HepG2 (cell line): Measurements from ENCODE around the gene CDH8. TPM values are rescaled to one million over a fixed set of nuclear protein-coding genes. Genes with fewer than 3 reads are reported as not detected.
"Not testable (repeated sequence)": the region's sequence is repeated elsewhere in the genome, so short reads cannot be mapped to it uniquely, and the experiment has no call there.

Experiments
- ATAC-seq: fragments of 200-7000 bp; cut with Tn5 transposase; 3 replicates; pipeline ENCODE4 v1.9.1; 2020; ENCODE audit warnings: mild to moderate bottlenecking, moderate library complexity
- BruUV-seq: library from RNA; stranded (reverse); fragments of 400-500 nt; replicated peaks from 2 replicates; lab custom pipeline; 2021; lab: Mats Ljungman, UMichigan
- CTCF ChIA-PET: fragments of 300-600 bp; formaldehyde crosslinking; extraction: SDS; loops from one replicate; lab custom pipeline; 2021; ENCODE audit warnings: low total read pairs, inconsistent platforms, low intra/inter-chr PET ratio; lab: Yijun Ruan, JAX
- POLR2A ChIA-PET: fragments of 350-600 bp; sonication (Branson Sonifier 250); formaldehyde crosslinking; loops from one replicate; lab custom pipeline; 2020; ENCODE audit warnings: antibody characterized with exemption, inconsistent platforms; lab: Yijun Ruan, JAX
- DNase-seq: peaks from one replicate; pipeline ENCODE4 v3.0.0-alpha.2; 2015; ENCODE audit warnings: low spot score
- FAIRE-seq: peaks from 3 replicates; lab custom pipeline; 2011; peaks lifted over from hg19 to GRCh38; lab: Jason Lieb, UNC
- H2AFZ ChIP-seq: one replicate; pipeline ENCODE4 v1.6.1; 2011; ENCODE audit warnings: low read length, inconsistent platforms
- H3K27ac ChIP-seq: fragments of 300-600 bp; 3 replicates; pipeline ENCODE4 v1.8.0; 2011; ENCODE audit warnings: mixed run types, mild to moderate bottlenecking, mixed read lengths, low read length, inconsistent platforms; ENCODE audit not compliant: insufficient read depth; ENCODE audit errors: extremely low read length
- H3K27me3 ChIP-seq, 2 experiments: fragments of 200-600 bp in 1 of 2; 2 replicates in 1 of 2; 3 replicates in 1 of 2; pipeline versions ENCODE4 v1.6.0 to v1.8.0; 2011; ENCODE audit warnings: low read length in 2 of 2, mild to moderate bottlenecking in 2 of 2, moderate library complexity in 2 of 2, inconsistent platforms in 1 of 2; ENCODE audit not compliant: insufficient read depth in 2 of 2, control insufficient read depth in 1 of 2
- H3K36me3 ChIP-seq, 2 experiments: fragments of 200-600 bp in 1 of 2; replicated peaks in 1 of 2; 2 replicates in 1 of 2; 3 replicates in 1 of 2; pipeline versions ENCODE4 v1.5.1 to v1.8.0; 2011; ENCODE audit warnings: low read length in 2 of 2, inconsistent platforms in 1 of 2; ENCODE audit not compliant: insufficient read depth in 2 of 2, control insufficient read depth in 1 of 2
- H3K4me1 ChIP-seq: 2 replicates; pipeline ENCODE4 v1.5.1; 2012; ENCODE audit warnings: low read length, inconsistent platforms; ENCODE audit not compliant: insufficient read depth
- H3K4me2 ChIP-seq: 2 replicates; pipeline ENCODE4 v1.6.0; 2011; ENCODE audit warnings: low read depth, low read length, inconsistent platforms
- H3K4me3 ChIP-seq, 3 experiments: fragments of 200-600 bp in 1 of 3; sonication (generic), shearing (Covaris generic) in 1 of 3; replicated peaks in 1 of 3; 2 replicates each; pipeline ENCODE4 v1.5.1; 2011 to 2016; ENCODE audit warnings: low read length in 3 of 3, inconsistent platforms in 2 of 3, low read depth in 2 of 3, mild to moderate bottlenecking in 2 of 3, control low read depth in 1 of 3, mixed read lengths in 1 of 3; ENCODE audit not compliant: insufficient read depth in 1 of 3
- H3K79me2 ChIP-seq: one replicate; pipeline ENCODE4 v1.6.1; 2011; ENCODE audit warnings: low read length, inconsistent platforms; ENCODE audit not compliant: insufficient read depth
- H3K9ac ChIP-seq: 2 replicates; pipeline ENCODE4 v1.6.0; 2011; ENCODE audit warnings: mild to moderate bottlenecking, low read depth, low read length, inconsistent platforms; ENCODE audit not compliant: insufficient read depth
- H3K9me3 ChIP-seq: 2 replicates; pipeline ENCODE4 v1.5.1; 2012; ENCODE audit warnings: mild to moderate bottlenecking, low read length
- H4K20me1 ChIP-seq: 2 replicates; pipeline ENCODE4 v1.6.0; 2011; ENCODE audit warnings: inconsistent platforms, mild to moderate bottlenecking, low read length, moderate library complexity; ENCODE audit not compliant: insufficient read depth
- NFAT5 ChIP-seq: sonication (generic); formaldehyde crosslinking; IDR thresholded peaks from 2 replicates; pipeline ENCODE4 v1.4.0; 2020; ENCODE audit warnings: missing genetic modification reagents
- STAG1 ChIP-seq: sonication (generic); formaldehyde crosslinking; IDR thresholded peaks from 2 replicates; pipeline ENCODE4 v1.4.0; 2020; ENCODE audit warnings: missing genetic modification reagents
- WGBS: methylation state at CpG from one replicate; pipeline ENCODE4 v1.1.6; 2017; ENCODE audit warnings: low lambda C conversion rate; 5-methylcytosine and 5-hydroxymethylcytosine counted together
- in situ Hi-C: cut with HindIII; loops from 2 replicates; pipeline ENCODE4 v1.10.0; 2017; ENCODE audit warnings: low pct_unique_long_range_greater_than_20kb; ENCODE audit not compliant: extremely low pct_ligation_motif_present
- intact Hi-C: fragments of 100-400 bp; cut with micrococcal nuclease; formaldehyde crosslinking; loops from one replicate; pipeline ENCODE4 v1.10.0; 2022; ENCODE audit not compliant: unreplicated experiment
- polyA plus RNA-seq, 8 experiments: library from polyadenylated mRNA; depleted of rRNA in 3 of 8; stranded (reverse) in 7 of 8; unstranded in 1 of 8; fragments of >200 nt; fragmentation: Illumina TruSeq in 4 of 8; extraction: Trizol in 4 of 8; gene quantifications; 2 replicates each; pipeline versions ENCODE4 v1.2.1 to v1.2.3, GENCODE V29; 2011 to 2016; ENCODE audit warnings: low read depth in 4 of 8, missing spikeins in 1 of 8, mixed read lengths in 1 of 8; ENCODE audit not compliant: insufficient read depth in 1 of 8
- total RNA-seq, 5 experiments: library from RNA; depleted of rRNA; stranded (reverse); fragments of >200 nt; fragmentation: Illumina TruSeq; extraction: Trizol; gene quantifications; 2 replicates each; pipeline ENCODE4 v1.2.3, GENCODE V29; 2016; ENCODE audit warnings: low read depth in 1 of 5
- TF ChIP-seq, protein P1 (sequence below): sonication (generic); formaldehyde crosslinking; IDR thresholded peaks from 2 replicates; pipeline ENCODE4 v1.5.0; 2020; ENCODE audit warnings: missing genetic modification reagents, mild to moderate bottlenecking, borderline replicate concordance

Gene CDH8
- total and polyA plus RNA-seq, 2 of the 13 experiments (the other 11 are each of a cell fraction or from before 2014, with no cell fraction given): not detected

DNA sequence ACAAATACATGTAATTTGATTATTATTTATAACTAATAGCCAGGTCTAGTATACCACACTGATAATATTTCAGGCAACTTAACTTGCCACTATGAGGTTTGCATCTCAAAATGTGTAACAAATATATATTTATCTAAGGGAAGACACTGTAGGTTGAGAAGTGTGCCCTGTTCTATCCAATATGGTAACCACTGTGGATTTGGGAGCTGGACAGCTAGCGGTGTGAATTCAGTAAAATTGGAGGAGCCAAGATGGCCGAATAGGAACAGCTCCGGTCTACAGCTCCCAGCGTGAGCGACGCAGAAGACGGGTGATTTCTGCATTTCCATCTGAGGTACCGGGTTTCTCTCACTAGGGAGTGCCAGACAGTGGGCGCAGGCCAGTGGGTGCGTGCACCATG lies 235.0 kb downstream of the CDH8 start:
- FAIRE-seq, H3K9ac ChIP-seq, H3K4me3 ChIP-seq, H4K20me1 ChIP-seq, H3K79me2 ChIP-seq, ATAC-seq, DNase-seq, POLR2A ChIA-PET, H3K27ac ChIP-seq, H3K4me2 ChIP-seq, H3K27me3 ChIP-seq, H3K4me1 ChIP-seq, CTCF ChIA-PET, intact Hi-C loops, H2AFZ ChIP-seq, BruUV-seq, in situ Hi-C loops, H3K36me3 ChIP-seq: not testable (repeated sequence)
- 60% methylated on average over 8 of the region's 10 CpGs for WGBS
- peaks cover 23% of the 10 kb centered on the region for H3K9me3 ChIP-seq

DNA sequence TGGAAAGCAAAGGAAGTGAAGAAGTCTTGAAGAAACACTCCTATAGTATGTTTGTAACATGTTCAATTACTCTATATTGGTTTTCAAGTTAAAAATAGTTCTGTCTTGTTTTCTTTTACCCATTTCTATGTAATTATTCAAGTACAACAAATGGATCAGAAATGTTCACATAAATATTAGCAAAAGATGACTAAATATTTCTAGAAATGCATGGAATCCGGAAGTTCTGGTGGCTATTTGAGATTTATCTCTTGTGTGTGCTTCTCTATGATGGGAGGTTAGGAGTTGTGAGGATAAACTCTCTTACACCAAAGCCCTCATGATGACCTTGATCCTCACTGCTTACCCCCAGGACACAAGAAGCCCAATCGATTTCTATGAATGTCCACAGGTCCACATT lies 237.5 kb downstream of the CDH8 start:
- WGBS: 4% methylated on average over 2 of the region's 2 CpGs
- DNase-seq: no peak
- FAIRE-seq: no peak
- BruUV-seq: no TSS peak
- in situ Hi-C loops: loop anchor here (25.0 kb wide), 1 partner anchor 89 kb away; no protein-coding TSS in a partner anchor
- Histone ChIP-seq H3K9ac (no peak overlapping the region), H3K27me3 (no peaks in the 10 kb centered on the region), H3K4me2 (no peak overlapping the region), H3K4me1 (no peaks in the 10 kb centered on the region), H3K79me2 (no peaks in the 10 kb centered on the region), H3K36me3 (no peaks in the 10 kb centered on the region), H2AFZ (no peak overlapping the region), H4K20me1 (no peaks in the 10 kb centered on the region), H3K4me3 (no peak overlapping the region), H3K9me3 (peaks cover 31% of the 10 kb centered on the region), H3K27ac (no peak overlapping the region)
- ATAC-seq: no peak
- POLR2A ChIA-PET: no interaction called here
- CTCF ChIA-PET: no interaction called here
- TF ChIP-seq STAG1 (CRISPR knock-in tag) (no peak), NFAT5 (CRISPR knock-in tag) (no peak)
- TF ChIP-seq, protein P1, sequence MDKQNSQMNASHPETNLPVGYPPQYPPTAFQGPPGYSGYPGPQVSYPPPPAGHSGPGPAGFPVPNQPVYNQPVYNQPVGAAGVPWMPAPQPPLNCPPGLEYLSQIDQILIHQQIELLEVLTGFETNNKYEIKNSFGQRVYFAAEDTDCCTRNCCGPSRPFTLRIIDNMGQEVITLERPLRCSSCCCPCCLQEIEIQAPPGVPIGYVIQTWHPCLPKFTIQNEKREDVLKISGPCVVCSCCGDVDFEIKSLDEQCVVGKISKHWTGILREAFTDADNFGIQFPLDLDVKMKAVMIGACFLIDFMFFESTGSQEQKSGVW (CRISPR knock-in tag): no peak
- intact Hi-C loops: no loop called here
